ENCODE measurements around the gene PLEKHJ1. TPM values are rescaled to one million over a fixed set of nuclear protein-coding genes. Genes with fewer than 3 reads are reported as not detected.
A peak's percentile ranks its signal among the peaks of the same experiment; 100 is the strongest.

Gene PLEKHJ1
- total and polyA plus RNA-seq, 8 donors = 34.3 to 101 (median 43.7) TPM

DNA sequence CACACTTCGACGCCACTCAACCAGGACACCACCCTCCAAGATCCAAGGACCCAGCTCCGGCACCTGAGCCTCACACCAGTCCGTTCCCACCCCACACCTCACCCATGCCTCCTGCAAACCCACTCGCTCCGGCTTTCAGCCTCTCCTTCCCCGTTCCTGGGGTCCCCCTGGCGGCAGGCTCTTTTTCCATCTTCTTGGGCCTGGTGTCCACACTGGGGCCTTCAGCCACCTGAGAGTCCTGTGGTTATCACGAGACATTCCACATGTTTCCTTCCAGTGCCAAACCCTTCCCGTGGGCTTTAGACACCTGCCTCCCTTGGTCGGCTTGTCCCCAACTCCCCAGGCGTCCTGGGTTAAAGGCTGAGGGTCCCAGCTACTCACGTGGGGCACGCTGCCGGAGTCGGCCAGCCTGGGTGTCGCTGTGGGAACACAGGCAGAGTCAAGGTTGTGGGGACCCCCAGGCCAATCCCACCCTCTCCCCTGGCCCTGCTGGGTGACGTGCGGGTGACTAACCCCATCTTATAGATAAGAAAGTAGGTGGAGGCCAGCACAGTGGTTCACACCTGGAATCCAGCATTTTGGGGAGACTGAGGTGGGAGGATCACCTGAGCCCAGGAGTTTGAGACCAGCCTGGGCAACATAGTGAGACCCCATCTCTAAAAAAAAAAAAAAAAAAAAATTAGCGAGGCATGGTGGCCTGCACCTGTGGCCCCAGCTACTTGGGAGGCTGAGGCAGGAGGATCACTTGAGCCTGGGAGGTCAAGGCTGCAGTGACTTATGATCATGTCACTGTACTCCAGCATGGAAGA, 18.1 kb upstream of the PLEKHJ1 start:
- no peaks in the 10 kb centered on the region for H3K4me1 ChIP-seq
- TF ChIP-seq, protein P1, sequence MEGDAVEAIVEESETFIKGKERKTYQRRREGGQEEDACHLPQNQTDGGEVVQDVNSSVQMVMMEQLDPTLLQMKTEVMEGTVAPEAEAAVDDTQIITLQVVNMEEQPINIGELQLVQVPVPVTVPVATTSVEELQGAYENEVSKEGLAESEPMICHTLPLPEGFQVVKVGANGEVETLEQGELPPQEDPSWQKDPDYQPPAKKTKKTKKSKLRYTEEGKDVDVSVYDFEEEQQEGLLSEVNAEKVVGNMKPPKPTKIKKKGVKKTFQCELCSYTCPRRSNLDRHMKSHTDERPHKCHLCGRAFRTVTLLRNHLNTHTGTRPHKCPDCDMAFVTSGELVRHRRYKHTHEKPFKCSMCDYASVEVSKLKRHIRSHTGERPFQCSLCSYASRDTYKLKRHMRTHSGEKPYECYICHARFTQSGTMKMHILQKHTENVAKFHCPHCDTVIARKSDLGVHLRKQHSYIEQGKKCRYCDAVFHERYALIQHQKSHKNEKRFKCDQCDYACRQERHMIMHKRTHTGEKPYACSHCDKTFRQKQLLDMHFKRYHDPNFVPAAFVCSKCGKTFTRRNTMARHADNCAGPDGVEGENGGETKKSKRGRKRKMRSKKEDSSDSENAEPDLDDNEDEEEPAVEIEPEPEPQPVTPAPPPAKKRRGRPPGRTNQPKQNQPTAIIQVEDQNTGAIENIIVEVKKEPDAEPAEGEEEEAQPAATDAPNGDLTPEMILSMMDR (IDR thresholded peaks at IDR 0.05) = no peak
- H3K36me3 ChIP-seq = no peaks in the 10 kb centered on the region
- H3K9me3 ChIP-seq = no peaks in the 10 kb centered on the region
- FAIRE-seq = no peak
- peak in 1 of 4 donors; percentile 28 for ATAC-seq
- peak in 2 of 6 donors; percentile 60 to 64 for DNase-seq
- no peak overlapping the region for H3K4me3 ChIP-seq
- WGBS, 2 donors = 73 to 75% methylated on average over 20 of the region's 20 CpGs
- peaks cover 0 to 6% (median 0%) of the 10 kb centered on the region in 4 donors for H3K27me3 ChIP-seq
- intact Hi-C loops (cut with DNase I) = no loop called here
- H3K27ac ChIP-seq = no peak overlapping the region

DNA sequence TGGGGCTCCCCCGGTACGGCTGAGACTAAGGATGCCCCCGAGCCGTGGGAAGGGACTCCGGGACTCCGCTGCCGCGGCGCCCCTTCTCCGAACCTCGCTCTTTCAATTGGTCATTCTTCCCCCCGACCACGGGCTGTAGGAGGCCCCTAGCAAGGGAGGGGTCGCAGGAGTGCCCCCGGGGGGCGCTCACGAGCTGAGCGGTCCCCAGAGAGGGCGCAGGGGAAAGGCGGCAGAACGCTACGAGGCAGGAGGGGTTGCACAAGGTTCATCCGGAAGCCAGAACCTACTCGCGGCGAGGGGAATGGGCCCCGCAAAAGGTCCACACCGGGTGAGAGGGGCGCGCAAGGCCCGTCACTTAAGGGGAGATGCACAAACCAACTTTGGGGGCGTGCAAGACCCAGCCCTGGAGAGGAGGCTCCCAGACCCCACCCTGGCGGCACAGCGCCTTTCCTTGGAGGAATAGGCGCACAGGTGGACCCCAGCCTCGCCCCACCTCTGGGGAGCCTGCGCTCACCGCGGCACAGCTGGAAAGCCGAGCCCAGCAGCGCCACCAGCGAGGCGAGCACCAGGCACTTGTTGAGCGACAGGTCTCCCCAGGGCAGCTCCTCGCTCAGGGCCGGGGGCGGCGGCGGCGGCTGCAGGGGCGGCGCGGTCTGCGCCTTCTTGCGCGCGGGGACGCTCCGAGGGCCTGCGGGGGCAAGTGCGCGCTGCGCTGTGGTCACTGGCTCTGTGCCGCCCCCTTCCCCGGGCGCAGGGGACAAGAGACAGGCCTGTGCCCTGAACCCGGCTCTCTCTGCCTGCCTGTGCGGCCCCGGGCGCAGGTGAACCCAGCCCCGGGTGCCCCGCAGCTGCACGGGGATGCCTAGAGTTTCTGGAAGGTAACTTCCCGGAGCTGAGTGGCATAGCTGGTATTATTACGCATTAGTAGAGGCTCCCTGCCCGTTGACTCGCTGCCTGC, 17.3 kb upstream of the PLEKHJ1 start:
- TF ChIP-seq, protein P1 (IDR thresholded peaks at IDR 0.05) = no peak
- 21 to 24% methylated on average over 54 to 77 of the region's 77 CpGs for WGBS, 2 donors
- intact Hi-C loops (cut with DNase I) = no loop called here
- ATAC-seq = no peak
- no peak overlapping the region for H3K4me3 ChIP-seq
- no peak for FAIRE-seq
- H3K36me3 ChIP-seq = no peaks in the 10 kb centered on the region
- peaks cover 0 to 6% (median 0%) of the 10 kb centered on the region in 4 donors for H3K27me3 ChIP-seq
- DNase-seq = peak in 2 of 6 donors; percentile 58 to 69
- H3K27ac ChIP-seq = no peak overlapping the region
- no peaks in the 10 kb centered on the region for H3K9me3 ChIP-seq
- no peaks in the 10 kb centered on the region for H3K4me1 ChIP-seq

- WGBS, 2 donors = 15 to 21% methylated on average over 15 to 18 of the region's 18 CpGs
- peak in 1 of 6 donors; percentile 79 for DNase-seq
- H3K9me3 ChIP-seq = no peaks in the 10 kb centered on the region
- no peak for FAIRE-seq
- H3K27me3 ChIP-seq = peaks cover 0 to 6% (median 0%) of the 10 kb centered on the region in 4 donors
- intact Hi-C loops (cut with DNase I) = no loop called here
- H3K4me1 ChIP-seq = no peaks in the 10 kb centered on the region
- peaks cover 0 to under 1% (median 0%) of the 10 kb centered on the region in 3 donors for H3K36me3 ChIP-seq
- no peak overlapping the region for H3K4me3 ChIP-seq
- TF ChIP-seq, protein P1 (IDR thresholded peaks at IDR 0.05) = no peak
- no peak for ATAC-seq
- no peak overlapping the region for H3K27ac ChIP-seq
Observed at GRCh38 chr19:2252797-2253105, 16.6 kb upstream of the PLEKHJ1 start.

DNA sequence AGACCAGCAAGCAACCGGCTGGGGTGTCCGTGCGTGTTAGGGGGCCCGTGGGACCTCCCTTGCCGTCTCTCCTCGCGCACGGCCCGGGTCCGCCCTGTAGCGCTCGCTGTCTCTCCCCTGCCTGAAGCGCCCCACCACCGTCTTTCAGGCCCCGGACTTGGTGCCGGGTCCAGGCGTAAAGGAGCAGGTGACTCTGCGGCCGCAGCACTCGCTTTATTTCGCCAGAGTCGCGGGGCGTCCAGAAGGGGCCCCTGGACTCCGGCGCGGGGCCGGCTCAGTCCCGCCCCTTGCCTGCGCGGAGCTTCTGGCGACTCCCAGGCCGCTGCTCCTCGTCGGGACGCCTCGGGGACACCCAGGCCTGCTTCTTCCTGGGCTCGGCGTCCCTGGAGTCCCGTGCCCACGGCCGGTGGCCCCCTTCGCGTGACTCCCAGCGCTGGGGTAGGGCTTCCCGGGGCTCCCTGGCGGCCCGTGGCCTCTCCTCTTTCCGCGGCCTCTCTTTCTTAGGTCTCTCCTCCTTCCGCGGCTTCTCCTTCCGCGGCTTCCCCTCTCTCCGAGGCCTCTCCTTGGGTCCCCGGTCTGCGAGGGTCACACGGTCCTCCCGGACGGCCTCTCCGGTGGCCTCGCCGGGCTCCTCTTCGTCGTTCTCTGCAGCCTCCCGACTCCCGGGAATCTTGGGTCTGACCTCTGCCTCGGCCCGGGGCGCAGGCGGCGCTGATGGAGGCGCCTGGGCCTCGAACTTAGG, 16.1 kb upstream of the PLEKHJ1 start:
- ATAC-seq = no peak
- Histone ChIP-seq H3K27ac (no peak overlapping the region), H3K4me3 (no peak overlapping the region), H3K9me3 (no peaks in the 10 kb centered on the region), H3K27me3 (peaks cover 0 to 6% (median 0%) of the 10 kb centered on the region in 4 donors), H3K36me3 (peaks cover 0 to 5% (median 4%) of the 10 kb centered on the region in 3 donors), H3K4me1 (no peaks in the 10 kb centered on the region)
- FAIRE-seq = no peak
- WGBS, 2 donors = 19 to 23% methylated on average over 68 to 74 of the region's 74 CpGs
- intact Hi-C loops (cut with DNase I) = no loop called here
- TF ChIP-seq, protein P1 (IDR thresholded peaks at IDR 0.05) = no peak
- DNase-seq = peak in 2 of 6 donors; percentile 60 to 70

All from pancreas (tissue), 10 donors.